Stromal cell of bone marrow (primary cell): Measurements from ENCODE around the gene MAL.
A peak's percentile ranks its signal among the peaks of the same experiment; 100 is the strongest.

Source experiments
- DNase-seq: peaks from one replicate; pipeline ENCODE4 v3.0.0-alpha.2; 2012; ENCODE audit warnings: low read depth

Gene MAL

GRCh38 chr2:95016616-95017015 lies 8.9 kb upstream of the MAL start:
- DNase-seq: no peak

GRCh38 chr2:95017071-95017501 lies 8.4 kb upstream of the MAL start:
- DNase-seq: no peak

- no peak for DNase-seq
These were observed 7.7 kb upstream of the MAL start for GRCh38 chr2:95017836-95018235.

- no peak for DNase-seq
These were observed 7.2 kb upstream of the MAL start for GRCh38 chr2:95018301-95018700.

GRCh38 chr2:95018861-95019550 lies 6.5 kb upstream of the MAL start:
- no peak for DNase-seq

GRCh38 chr2:95019572-95019971 lies 5.9 kb upstream of the MAL start:
- DNase-seq: no peak

GRCh38 chr2:95020275-95021022 lies 5.1 kb upstream of the MAL start:
- DNase-seq: no peak

- no peak for DNase-seq
These were observed 4.5 kb upstream of the MAL start for GRCh38 chr2:95021023-95021416.

GRCh38 chr2:95021847-95022246 lies 3.7 kb upstream of the MAL start:
- no peak for DNase-seq

- DNase-seq: peak; percentile 13
These were observed 2.9 kb upstream of the MAL start for GRCh38 chr2:95022309-95023221.

- no peak for DNase-seq
These were observed 2.3 kb upstream of the MAL start for GRCh38 chr2:95023222-95023597.

GRCh38 chr2:95024371-95024770 lies 1.1 kb upstream of the MAL start:
- no peak for DNase-seq

GRCh38 chr2:95024960-95025405 lies 525 bp upstream of the MAL start:
- no peak for DNase-seq

- no peak for DNase-seq
These were observed 1.2 kb downstream of the MAL start for GRCh38 chr2:95026471-95027368.

GRCh38 chr2:95027369-95027720 lies 1.8 kb downstream of the MAL start:
- no peak for DNase-seq

- DNase-seq: no peak
These were observed 4.4 kb downstream of the MAL start for GRCh38 chr2:95029898-95030341.

- DNase-seq: no peak
These were observed 5.0 kb downstream of the MAL start for GRCh38 chr2:95030496-95030895.

- DNase-seq: no peak
These were observed 5.7 kb downstream of the MAL start for GRCh38 chr2:95031076-95031725.

GRCh38 chr2:95031726-95032116 lies 6.2 kb downstream of the MAL start:
- no peak for DNase-seq

- DNase-seq: no peak
These were observed 6.8 kb downstream of the MAL start for GRCh38 chr2:95032341-95032740.
